Tibial artery (tissue), 4 donors: ENCODE measurements around the gene MITF.

Experiments used
- DNase-seq, 2 donors: peaks; one replicate each; pipeline ENCODE4 v3.0.0-alpha.2; 2019
- H3K27ac ChIP-seq, 2 donors: fragments of 200-600 bp; sonication (generic) in 1 of 2; 1 replicate in 1 of 2; 2 replicates in 1 of 2; pipeline ENCODE4 v1.5.1; 2018 to 2019; ENCODE audit warnings: mild to moderate bottlenecking in 1 of 2
- H3K27me3 ChIP-seq, 2 donors: fragments of 200-600 bp; sonication (generic) in 1 of 2; one replicate each; pipeline versions ENCODE4 v1.5.1 to v1.6.0; 2016 to 2019
- H3K36me3 ChIP-seq, 3 donors: fragments of 200-600 bp; sonication (generic) in 2 of 3; one replicate each; pipeline ENCODE4 v1.5.1; 2016 to 2019; ENCODE audit warnings: mild to moderate bottlenecking in 2 of 3
- H3K4me1 ChIP-seq, 4 donors: fragments of 200-600 bp; sonication (generic) in 2 of 4; 1 replicate in 3 of 4; 2 replicates in 1 of 4; pipeline ENCODE4 v1.5.1; 2016 to 2019
- H3K4me3 ChIP-seq, 2 donors: fragments of 200-600 bp; sonication (generic) in 1 of 2; 1 replicate in 1 of 2; 2 replicates in 1 of 2; pipeline ENCODE4 v1.5.1; 2018 to 2019; ENCODE audit warnings: mild to moderate bottlenecking in 2 of 2
- H3K9me3 ChIP-seq, 3 donors: fragments of 200-600 bp; sonication (generic) in 1 of 3; one replicate each; pipeline ENCODE4 v1.5.1; 2016 to 2019
- CTCF ChIP-seq, 2 experiments: fragments of 200-600 bp in 1 of 2; fragments of 450-650 bp in 1 of 2; IDR thresholded peaks; one replicate each; pipeline ENCODE4 v1.5.1; 2017 to 2019; ENCODE audit warnings: antibody characterized with exemption in 2 of 2, mild to moderate bottlenecking in 1 of 2, moderate library complexity in 1 of 2
- intact Hi-C: fragments of 100-400 bp; cut with DNase I; formaldehyde crosslinking; loops from one replicate; pipeline ENCODE4 v1.15.0; 2023; ENCODE audit warnings: low total_unique reads

The MITF gene

GRCh38 chr3:69761896-69762767 is 22.9 kb downstream of the MITF start:
- Histone ChIP-seq H3K4me3 (no peak overlapping the region), H3K27ac (peak overlapping the region; percentile 32 to 45), H3K27me3 (no peaks in the 10 kb centered on the region), H3K36me3 (no peaks in the 10 kb centered on the region), H3K4me1 (peaks cover 0 to 80% (median 34%) of the 10 kb centered on the region in 4 donors), H3K9me3 (no peaks in the 10 kb centered on the region)
- no peak for DNase-seq
- intact Hi-C loops = no loop called here
- TF ChIP-seq CTCF (IDR thresholded peaks at IDR 0.05) = no peak

GRCh38 chr3:69762768-69763229 is 23.5 kb downstream of the MITF start:
- H3K27me3 ChIP-seq = no peaks in the 10 kb centered on the region
- H3K9me3 ChIP-seq = no peaks in the 10 kb centered on the region
- H3K4me1 ChIP-seq = peaks cover 0 to 80% (median 29%) of the 10 kb centered on the region in 4 donors
- no peaks in the 10 kb centered on the region for H3K36me3 ChIP-seq
- DNase-seq = no peak
- intact Hi-C loops = no loop called here
- peak overlapping the region; percentile 32 to 45 for H3K27ac ChIP-seq
- no peak for TF ChIP-seq CTCF (IDR thresholded peaks at IDR 0.05)
- no peak overlapping the region for H3K4me3 ChIP-seq

GRCh38 chr3:69763458-69763857 is 24.2 kb downstream of the MITF start:
- Histone ChIP-seq H3K4me3 (no peak overlapping the region), H3K4me1 (peaks cover 0 to 77% (median 27%) of the 10 kb centered on the region in 4 donors), H3K27me3 (no peaks in the 10 kb centered on the region), H3K36me3 (no peaks in the 10 kb centered on the region), H3K9me3 (no peaks in the 10 kb centered on the region), H3K27ac (peak overlapping the region; percentile 36 to 39)
- intact Hi-C loops = no loop called here
- no peak for TF ChIP-seq CTCF (IDR thresholded peaks at IDR 0.05)
- no peak for DNase-seq

- no peaks in the 10 kb centered on the region for H3K36me3 ChIP-seq
- H3K27ac ChIP-seq = peak overlapping the region; percentile 36 to 39
- no peaks in the 10 kb centered on the region for H3K27me3 ChIP-seq
- no peak for TF ChIP-seq CTCF (IDR thresholded peaks at IDR 0.05)
- no peaks in the 10 kb centered on the region for H3K9me3 ChIP-seq
- no peak for DNase-seq
- intact Hi-C loops = no loop called here
- H3K4me1 ChIP-seq = peaks cover 0 to 71% (median 27%) of the 10 kb centered on the region in 4 donors
- H3K4me3 ChIP-seq = no peak overlapping the region
Measured at GRCh38 chr3:69764121-69764741, 25.0 kb downstream of the MITF start.

- H3K4me3 ChIP-seq = no peak overlapping the region
- intact Hi-C loops = no loop called here
- peak overlapping the region; percentile 8 to 36 for H3K27ac ChIP-seq
- TF ChIP-seq CTCF (IDR thresholded peaks at IDR 0.05) = no peak
- H3K9me3 ChIP-seq = no peaks in the 10 kb centered on the region
- no peak for DNase-seq
- no peaks in the 10 kb centered on the region for H3K27me3 ChIP-seq
- no peaks in the 10 kb centered on the region for H3K36me3 ChIP-seq
- peaks cover 0 to 71% (median 27%) of the 10 kb centered on the region in 4 donors for H3K4me1 ChIP-seq
Measured at GRCh38 chr3:69764861-69765260, 25.6 kb downstream of the MITF start.
